Measurements from ENCODE around the gene RTP5.
A peak's percentile ranks its signal among the peaks of the same experiment; 100 is the strongest.

Gene RTP5

DNA sequence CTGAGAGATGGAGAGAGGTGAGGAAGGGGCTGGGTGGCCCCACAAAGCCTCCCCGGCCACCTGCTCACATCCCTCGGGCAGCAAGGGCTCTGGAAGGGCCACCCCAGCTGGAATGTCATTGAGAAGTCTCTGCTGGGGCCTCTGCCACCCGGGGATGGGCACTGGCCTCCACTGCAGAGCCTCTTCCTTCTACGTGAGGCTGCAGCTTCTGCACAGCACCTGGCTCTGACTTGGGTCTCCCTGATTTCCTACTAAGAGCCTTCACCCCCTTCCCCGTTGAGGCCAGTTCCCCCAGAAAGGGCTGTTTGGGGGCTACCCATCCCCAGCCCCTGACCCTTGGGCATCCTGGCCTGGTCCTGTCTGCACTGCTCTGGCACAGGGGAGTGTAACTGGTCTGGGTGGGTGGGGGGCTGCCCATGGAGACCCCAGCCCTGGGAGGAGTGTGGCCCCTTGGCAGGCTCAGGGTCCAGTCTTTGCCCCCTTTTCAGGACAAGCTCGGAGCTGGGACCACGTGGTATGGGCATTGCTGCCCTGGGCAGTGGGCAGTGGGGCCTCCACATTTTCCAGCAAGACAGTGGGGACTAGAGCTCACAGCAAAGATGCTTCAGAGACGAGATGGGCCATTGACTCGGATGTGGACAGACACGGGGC, 16.4 kb upstream of the RTP5 start:
- H3K4me3 ChIP-seq (ENCODE audit: low read depth, low read length), result no peak overlapping the region
- DNase-seq (ENCODE audit: low read depth), result no peak
- TF ChIP-seq MYC (IDR thresholded peaks at IDR 0.05; ENCODE audit: low read depth, low read length), result no peak
- no peak for TF ChIP-seq POLR2A (IDR thresholded peaks at IDR 0.05; ENCODE audit: extremely low read depth, insufficient read length)
- TF ChIP-seq, protein P1, sequence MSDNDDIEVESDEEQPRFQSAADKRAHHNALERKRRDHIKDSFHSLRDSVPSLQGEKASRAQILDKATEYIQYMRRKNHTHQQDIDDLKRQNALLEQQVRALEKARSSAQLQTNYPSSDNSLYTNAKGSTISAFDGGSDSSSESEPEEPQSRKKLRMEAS (IDR thresholded peaks at IDR 0.05; ENCODE audit: low read depth, low read length), result no peak
- TF ChIP-seq, protein P2, sequence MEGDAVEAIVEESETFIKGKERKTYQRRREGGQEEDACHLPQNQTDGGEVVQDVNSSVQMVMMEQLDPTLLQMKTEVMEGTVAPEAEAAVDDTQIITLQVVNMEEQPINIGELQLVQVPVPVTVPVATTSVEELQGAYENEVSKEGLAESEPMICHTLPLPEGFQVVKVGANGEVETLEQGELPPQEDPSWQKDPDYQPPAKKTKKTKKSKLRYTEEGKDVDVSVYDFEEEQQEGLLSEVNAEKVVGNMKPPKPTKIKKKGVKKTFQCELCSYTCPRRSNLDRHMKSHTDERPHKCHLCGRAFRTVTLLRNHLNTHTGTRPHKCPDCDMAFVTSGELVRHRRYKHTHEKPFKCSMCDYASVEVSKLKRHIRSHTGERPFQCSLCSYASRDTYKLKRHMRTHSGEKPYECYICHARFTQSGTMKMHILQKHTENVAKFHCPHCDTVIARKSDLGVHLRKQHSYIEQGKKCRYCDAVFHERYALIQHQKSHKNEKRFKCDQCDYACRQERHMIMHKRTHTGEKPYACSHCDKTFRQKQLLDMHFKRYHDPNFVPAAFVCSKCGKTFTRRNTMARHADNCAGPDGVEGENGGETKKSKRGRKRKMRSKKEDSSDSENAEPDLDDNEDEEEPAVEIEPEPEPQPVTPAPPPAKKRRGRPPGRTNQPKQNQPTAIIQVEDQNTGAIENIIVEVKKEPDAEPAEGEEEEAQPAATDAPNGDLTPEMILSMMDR (IDR thresholded peaks at IDR 0.05; ENCODE audit: low read depth, low read length), result no peak

DNA sequence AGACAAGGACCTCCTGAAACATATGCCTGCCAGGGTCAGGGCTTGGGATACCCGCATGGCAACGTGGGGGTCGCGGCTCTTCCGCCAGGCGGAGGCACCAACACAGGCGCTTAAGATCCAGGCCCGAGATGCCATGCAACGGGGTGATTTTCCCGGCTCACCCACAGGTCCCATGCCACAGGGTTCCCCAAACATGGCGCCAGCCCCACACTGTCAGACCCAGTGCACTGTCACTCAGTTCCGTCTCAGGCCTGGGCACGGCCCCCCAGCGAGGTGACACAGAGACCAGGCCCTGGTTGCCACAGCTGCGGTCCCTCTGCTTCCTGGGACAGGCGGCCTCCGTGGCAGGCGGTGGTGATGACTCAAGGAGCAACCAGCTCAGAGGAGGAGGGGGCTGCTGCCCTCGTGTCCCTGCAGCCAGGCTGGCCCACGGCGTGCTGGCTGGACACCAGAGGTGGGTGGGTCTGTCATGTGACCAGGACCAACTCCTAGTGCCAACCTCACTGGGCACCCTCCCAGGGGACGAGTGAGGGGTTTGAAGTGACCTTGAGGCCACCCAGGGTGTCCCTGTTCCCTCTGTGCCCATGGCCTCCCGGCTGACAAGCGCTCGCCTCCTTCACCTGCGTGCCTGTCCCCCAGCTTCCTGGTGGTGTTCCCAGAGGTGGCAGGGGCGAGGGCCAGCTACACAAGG, 15.7 kb upstream of the RTP5 start:
- TF ChIP-seq, protein P2 (IDR thresholded peaks at IDR 0.05; ENCODE audit: low read depth, low read length), result no peak
- no peak for TF ChIP-seq POLR2A (IDR thresholded peaks at IDR 0.05; ENCODE audit: extremely low read depth, insufficient read length)
- no peak for TF ChIP-seq MYC (IDR thresholded peaks at IDR 0.05; ENCODE audit: low read depth, low read length)
- TF ChIP-seq, protein P1 (IDR thresholded peaks at IDR 0.05; ENCODE audit: low read depth, low read length), result no peak
- peak; percentile 70 for DNase-seq (ENCODE audit: low read depth)
- no peak overlapping the region for H3K4me3 ChIP-seq (ENCODE audit: low read depth, low read length)

DNA sequence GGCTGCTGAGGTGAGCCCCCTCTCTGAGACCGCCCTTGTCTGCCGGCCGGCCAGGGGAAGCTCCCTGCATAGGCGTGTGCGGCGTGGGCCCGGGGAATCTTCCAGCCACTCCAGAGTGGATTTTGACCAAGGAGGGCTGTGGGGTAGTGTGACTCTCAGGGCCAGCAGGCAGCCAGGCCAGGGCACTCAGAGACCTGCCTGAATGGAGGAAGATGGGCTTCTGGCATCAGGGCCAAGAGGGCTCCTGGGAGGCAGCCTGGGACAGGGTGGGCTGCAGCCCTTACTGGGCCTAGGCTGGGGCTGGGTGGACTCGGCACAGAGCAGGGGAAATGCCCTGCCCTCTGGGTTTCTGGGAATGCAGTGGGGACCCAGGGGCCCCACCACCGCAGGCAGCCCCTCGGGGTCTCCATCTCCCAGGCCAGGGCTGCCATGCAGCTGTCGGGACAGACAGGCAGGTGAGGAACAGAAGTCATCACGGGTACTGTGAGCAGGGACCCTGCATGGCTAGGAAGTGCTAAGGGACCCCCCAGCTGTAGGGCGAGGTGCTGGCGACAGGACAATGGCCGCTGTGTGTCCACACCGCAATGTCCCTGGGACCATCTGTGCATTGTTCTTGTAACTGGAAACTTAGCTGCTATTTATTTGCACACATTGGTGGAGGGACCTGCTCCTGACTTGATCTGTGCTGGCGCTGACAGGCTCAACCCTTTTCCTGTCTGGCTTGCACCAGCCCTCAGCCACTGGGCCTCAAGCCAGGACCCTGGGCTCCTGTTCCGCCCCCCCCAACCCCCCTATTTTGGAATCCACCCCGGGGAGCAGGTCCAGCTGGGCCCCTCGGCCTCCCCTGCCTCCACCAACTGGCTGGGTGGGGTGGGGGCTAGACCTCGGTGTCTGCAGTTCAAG, 14.9 kb upstream of the RTP5 start:
- DNase-seq (ENCODE audit: low read depth), result no peak
- H3K4me3 ChIP-seq (ENCODE audit: low read depth, low read length), result no peak overlapping the region
- TF ChIP-seq, protein P2 (IDR thresholded peaks at IDR 0.05; ENCODE audit: low read depth, low read length), result no peak
- TF ChIP-seq MYC (IDR thresholded peaks at IDR 0.05; ENCODE audit: low read depth, low read length), result no peak
- TF ChIP-seq, protein P1 (IDR thresholded peaks at IDR 0.05; ENCODE audit: low read depth, low read length), result no peak
- TF ChIP-seq POLR2A (IDR thresholded peaks at IDR 0.05; ENCODE audit: extremely low read depth, insufficient read length), result no peak

DNA sequence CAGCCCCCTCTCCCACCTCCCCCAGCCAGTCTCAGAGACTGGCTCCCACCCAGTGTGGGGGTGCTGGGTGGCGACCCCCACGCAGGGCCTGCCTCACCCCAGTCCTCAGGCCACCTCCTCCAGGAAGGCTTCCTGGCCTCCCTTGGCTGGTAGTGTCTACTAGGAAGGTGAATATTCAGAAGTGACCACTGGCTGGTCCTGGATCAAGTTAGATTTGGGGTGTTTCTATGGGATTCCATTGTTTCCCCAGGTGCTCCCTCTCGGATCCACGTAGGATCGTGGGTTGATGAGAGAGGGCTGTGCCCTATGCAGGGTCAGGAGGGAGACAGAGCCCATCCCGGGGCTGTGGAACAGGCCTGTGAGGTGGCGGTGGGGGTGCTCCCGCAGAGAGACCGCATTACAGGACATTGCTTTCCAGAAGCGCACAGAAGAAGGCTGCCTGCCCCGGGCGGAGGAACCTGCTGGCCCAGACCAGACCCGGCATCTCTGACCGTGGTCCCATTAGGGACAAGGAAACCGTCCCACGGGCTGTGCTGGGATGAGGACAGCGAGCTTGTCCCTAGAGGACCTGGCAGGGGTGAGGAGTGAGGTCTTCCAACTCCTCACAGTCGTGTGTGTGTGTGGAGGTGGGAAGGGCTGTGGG, 14.2 kb upstream of the RTP5 start:
- DNase-seq (ENCODE audit: low read depth), result no peak
- no peak overlapping the region for H3K4me3 ChIP-seq (ENCODE audit: low read depth, low read length)
- no peak for TF ChIP-seq MYC (IDR thresholded peaks at IDR 0.05; ENCODE audit: low read depth, low read length)
- TF ChIP-seq, protein P2 (IDR thresholded peaks at IDR 0.05; ENCODE audit: low read depth, low read length), result no peak
- TF ChIP-seq POLR2A (IDR thresholded peaks at IDR 0.05; ENCODE audit: extremely low read depth, insufficient read length), result no peak
- TF ChIP-seq, protein P1 (IDR thresholded peaks at IDR 0.05; ENCODE audit: low read depth, low read length), result no peak

DNA sequence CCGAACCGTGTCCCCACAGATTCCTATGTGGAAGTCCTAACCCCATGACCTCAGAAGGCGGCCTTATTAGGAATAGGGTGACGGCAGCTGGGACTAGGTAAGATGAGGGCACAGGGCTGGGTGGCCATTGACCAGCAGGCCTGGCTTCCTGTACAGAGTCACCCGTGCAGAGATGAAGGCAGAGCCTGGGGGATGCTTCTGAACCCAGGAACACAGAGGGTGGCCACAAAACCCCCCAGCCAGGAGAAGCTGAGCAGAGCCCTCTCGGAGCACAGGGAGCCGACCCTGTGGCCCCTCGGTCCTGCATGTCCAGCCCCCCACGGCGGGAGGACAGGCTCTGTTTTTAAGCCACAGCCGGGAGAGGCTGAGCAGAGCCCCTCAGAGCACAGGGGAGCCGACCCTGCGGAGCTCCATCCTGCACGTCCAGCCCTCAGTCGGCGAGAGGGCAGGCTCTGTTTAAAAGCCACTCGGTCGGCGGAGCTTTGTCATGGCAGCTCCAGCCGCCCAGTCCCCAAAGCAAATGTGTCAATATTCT, 13.6 kb upstream of the RTP5 start:
- H3K4me3 ChIP-seq (ENCODE audit: low read depth, low read length), result no peak overlapping the region
- TF ChIP-seq, protein P1 (IDR thresholded peaks at IDR 0.05; ENCODE audit: low read depth, low read length), result no peak
- TF ChIP-seq POLR2A (IDR thresholded peaks at IDR 0.05; ENCODE audit: extremely low read depth, insufficient read length), result no peak
- TF ChIP-seq MYC (IDR thresholded peaks at IDR 0.05; ENCODE audit: low read depth, low read length), result no peak
- TF ChIP-seq, protein P2 (IDR thresholded peaks at IDR 0.05; ENCODE audit: low read depth, low read length), result no peak
- DNase-seq (ENCODE audit: low read depth), result no peak

Measured in NB4 (cell line).